Neural cell (in vitro differentiated cells): ENCODE measurements around the gene MAGOHB.

Source experiments
- EP300 ChIP-seq: fragments of 450-650 bp; conservative IDR thresholded peaks from 2 replicates; pipeline ENCODE4 v1.6.1; 2014; ENCODE audit warnings: antibody characterized with exemption, mild to moderate bottlenecking, moderate library complexity; ENCODE audit not compliant: poor library complexity, severe bottlenecking
- EZH2 ChIP-seq: fragments of 200-600, 300-800 bp; shearing (Covaris generic), sonication (generic); IDR thresholded peaks from 2 replicates; pipeline ENCODE4 v1.6.1; 2014; ENCODE audit warnings: antibody characterized with exemption, low read length, borderline replicate concordance, mild to moderate bottlenecking; ENCODE audit not compliant: insufficient read depth, poor library complexity, severe bottlenecking
- SMC3 ChIP-seq: fragments of 450-650 bp; conservative IDR thresholded peaks from 2 replicates; pipeline ENCODE4 v1.6.1; 2014; ENCODE audit warnings: antibody characterized with exemption, mild to moderate bottlenecking, moderate library complexity; ENCODE audit not compliant: poor library complexity
- TAF1 ChIP-seq: IDR thresholded peaks from 2 replicates; pipeline ENCODE4 v1.6.1; 2012; ENCODE audit warnings: low read depth
- TF ChIP-seq, protein P1 (sequence below): fragments of 450-650 bp; IDR thresholded peaks from 2 replicates; pipeline ENCODE4 v1.5.1; 2014; ENCODE audit warnings: antibody characterized with exemption, mild to moderate bottlenecking, moderate library complexity; ENCODE audit not compliant: poor library complexity, severe bottlenecking

- TF ChIP-seq, protein P1, sequence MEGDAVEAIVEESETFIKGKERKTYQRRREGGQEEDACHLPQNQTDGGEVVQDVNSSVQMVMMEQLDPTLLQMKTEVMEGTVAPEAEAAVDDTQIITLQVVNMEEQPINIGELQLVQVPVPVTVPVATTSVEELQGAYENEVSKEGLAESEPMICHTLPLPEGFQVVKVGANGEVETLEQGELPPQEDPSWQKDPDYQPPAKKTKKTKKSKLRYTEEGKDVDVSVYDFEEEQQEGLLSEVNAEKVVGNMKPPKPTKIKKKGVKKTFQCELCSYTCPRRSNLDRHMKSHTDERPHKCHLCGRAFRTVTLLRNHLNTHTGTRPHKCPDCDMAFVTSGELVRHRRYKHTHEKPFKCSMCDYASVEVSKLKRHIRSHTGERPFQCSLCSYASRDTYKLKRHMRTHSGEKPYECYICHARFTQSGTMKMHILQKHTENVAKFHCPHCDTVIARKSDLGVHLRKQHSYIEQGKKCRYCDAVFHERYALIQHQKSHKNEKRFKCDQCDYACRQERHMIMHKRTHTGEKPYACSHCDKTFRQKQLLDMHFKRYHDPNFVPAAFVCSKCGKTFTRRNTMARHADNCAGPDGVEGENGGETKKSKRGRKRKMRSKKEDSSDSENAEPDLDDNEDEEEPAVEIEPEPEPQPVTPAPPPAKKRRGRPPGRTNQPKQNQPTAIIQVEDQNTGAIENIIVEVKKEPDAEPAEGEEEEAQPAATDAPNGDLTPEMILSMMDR, result no peak
- TF ChIP-seq SMC3, result no peak
- no peak for TF ChIP-seq TAF1
- no peak for TF ChIP-seq EP300
- TF ChIP-seq EZH2, result no peak
Measured at GRCh38 chr12:10612110-10612509, 1.3 kb downstream of the MAGOHB start.
